Measurements from ENCODE around the gene SLC22A1. TPM values are rescaled to one million over a fixed set of nuclear protein-coding genes. Genes with fewer than 3 reads are reported as not detected.

SLC22A1 gene
- total RNA-seq, 1 experiment from 2014 or later = not detected

- Histone ChIP-seq H3K27me3 (replicated peaks) (no peaks in the 10 kb centered on the region), H3K36me3 (no peaks in the 10 kb centered on the region), H3K4me3 (no peak overlapping the region), H3K27ac (no peak overlapping the region), H3K9me3 (replicated peaks) (no peaks in the 10 kb centered on the region), H3K4me1 (replicated peaks) (no peaks in the 10 kb centered on the region)
- no peak for DNase-seq (ENCODE audit: low read depth in 1 of 2, low spot score in 2 of 2)
These were observed 51.1 kb downstream of the SLC22A1 start for GRCh38 chr6:160172704-160173103.

GRCh38 chr6:160173806-160174527 is 52.4 kb downstream of the SLC22A1 start:
- H3K4me1 ChIP-seq (replicated peaks) = no peaks in the 10 kb centered on the region
- H3K36me3 ChIP-seq = no peaks in the 10 kb centered on the region
- H3K27me3 ChIP-seq (replicated peaks) = no peaks in the 10 kb centered on the region
- no peak overlapping the region for H3K4me3 ChIP-seq
- DNase-seq (ENCODE audit: low read depth in 1 of 2, low spot score in 2 of 2) = no peak
- H3K27ac ChIP-seq = no peak overlapping the region
- H3K9me3 ChIP-seq (replicated peaks) = no peaks in the 10 kb centered on the region

DNA sequence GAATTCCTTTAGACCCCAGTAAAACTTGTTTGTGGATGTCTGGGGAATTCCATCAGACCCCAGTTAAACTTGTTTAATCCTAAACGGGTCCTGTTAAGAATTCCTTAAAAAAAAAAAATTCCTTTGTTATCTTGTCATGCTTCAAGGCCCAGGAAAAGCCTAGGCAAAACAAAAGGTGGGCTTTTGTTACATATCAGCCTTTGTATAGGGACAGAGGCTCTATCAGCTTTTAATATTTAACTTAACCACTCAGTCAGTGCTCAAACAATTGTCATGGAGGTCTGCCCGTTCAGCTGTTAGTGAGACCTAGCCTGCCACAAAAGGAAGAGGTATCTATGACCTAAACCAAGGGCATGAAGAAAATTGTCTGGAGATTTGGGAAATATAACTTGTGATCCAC is 53.1 kb downstream of the SLC22A1 start:
- no peaks in the 10 kb centered on the region for H3K9me3 ChIP-seq (replicated peaks)

DNA sequence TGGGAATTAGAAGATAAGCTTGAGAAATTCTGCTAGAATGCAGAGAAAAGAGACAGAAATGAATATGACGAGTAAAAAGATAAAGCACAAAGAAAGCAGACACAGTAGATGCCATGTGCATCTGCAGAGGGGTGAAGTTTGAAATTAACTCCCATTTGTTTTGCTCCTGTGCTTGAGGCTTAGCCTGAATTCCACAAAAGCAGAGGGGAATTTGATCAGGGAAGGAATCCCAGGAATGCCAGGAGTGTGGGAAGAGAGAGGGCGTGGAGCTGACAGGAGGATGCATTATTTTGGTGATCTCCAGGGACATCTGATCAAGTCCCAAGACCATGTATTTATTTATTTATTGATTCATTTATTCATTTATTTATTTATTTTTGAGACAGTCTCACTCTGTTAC is 55.6 kb downstream of the SLC22A1 start:
- no peaks in the 10 kb centered on the region for H3K9me3 ChIP-seq (replicated peaks)
- no peaks in the 10 kb centered on the region for H3K27me3 ChIP-seq (replicated peaks)
- DNase-seq (ENCODE audit: low read depth in 1 of 2, low spot score in 2 of 2) = no peak
- no peaks in the 10 kb centered on the region for H3K4me1 ChIP-seq (replicated peaks)
- no peak overlapping the region for H3K4me3 ChIP-seq
- no peak overlapping the region for H3K27ac ChIP-seq
- no peaks in the 10 kb centered on the region for H3K36me3 ChIP-seq

More for the DNA sequence above, 53.1 kb downstream of the SLC22A1 start:
- no peaks in the 10 kb centered on the region for H3K36me3 ChIP-seq
- H3K4me3 ChIP-seq = no peak overlapping the region
- no peak overlapping the region for H3K27ac ChIP-seq
- no peaks in the 10 kb centered on the region for H3K27me3 ChIP-seq (replicated peaks)
- no peaks in the 10 kb centered on the region for H3K4me1 ChIP-seq (replicated peaks)
- DNase-seq (ENCODE audit: low read depth in 1 of 2, low spot score in 2 of 2) = no peak

GRCh38 chr6:160178271-160178670 is 56.7 kb downstream of the SLC22A1 start:
- H3K27me3 ChIP-seq (replicated peaks) = no peaks in the 10 kb centered on the region
- H3K27ac ChIP-seq = no peak overlapping the region
- no peak for DNase-seq (ENCODE audit: low read depth in 1 of 2, low spot score in 2 of 2)
- H3K36me3 ChIP-seq = no peaks in the 10 kb centered on the region
- H3K4me1 ChIP-seq (replicated peaks) = no peaks in the 10 kb centered on the region
- no peak overlapping the region for H3K4me3 ChIP-seq
- no peaks in the 10 kb centered on the region for H3K9me3 ChIP-seq (replicated peaks)

DNA sequence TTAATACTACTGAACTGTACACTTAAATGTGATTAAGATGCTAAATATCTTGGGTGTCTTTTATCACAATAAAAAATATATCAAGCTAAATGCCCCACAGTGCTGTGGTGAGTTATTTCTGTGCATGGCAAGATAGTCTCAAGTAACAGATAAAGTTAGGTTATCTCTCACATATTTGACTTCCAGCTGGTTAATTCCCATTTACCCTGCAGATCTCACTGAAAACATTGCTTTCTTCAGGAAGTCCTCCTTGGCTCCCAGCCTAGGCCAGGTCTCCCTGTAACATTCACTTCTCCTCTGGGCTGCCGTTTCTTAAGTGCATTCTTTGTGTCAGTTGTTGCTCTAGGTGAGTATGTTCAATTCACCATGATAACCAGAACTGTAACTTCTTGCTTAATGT is 59.1 kb downstream of the SLC22A1 start:
- no peak overlapping the region for H3K27ac ChIP-seq
- no peaks in the 10 kb centered on the region for H3K36me3 ChIP-seq
- H3K4me1 ChIP-seq (replicated peaks) = no peaks in the 10 kb centered on the region
- no peaks in the 10 kb centered on the region for H3K9me3 ChIP-seq (replicated peaks)
- no peaks in the 10 kb centered on the region for H3K27me3 ChIP-seq (replicated peaks)
- no peak overlapping the region for H3K4me3 ChIP-seq
- no peak for DNase-seq (ENCODE audit: low read depth in 1 of 2, low spot score in 2 of 2)

DNA sequence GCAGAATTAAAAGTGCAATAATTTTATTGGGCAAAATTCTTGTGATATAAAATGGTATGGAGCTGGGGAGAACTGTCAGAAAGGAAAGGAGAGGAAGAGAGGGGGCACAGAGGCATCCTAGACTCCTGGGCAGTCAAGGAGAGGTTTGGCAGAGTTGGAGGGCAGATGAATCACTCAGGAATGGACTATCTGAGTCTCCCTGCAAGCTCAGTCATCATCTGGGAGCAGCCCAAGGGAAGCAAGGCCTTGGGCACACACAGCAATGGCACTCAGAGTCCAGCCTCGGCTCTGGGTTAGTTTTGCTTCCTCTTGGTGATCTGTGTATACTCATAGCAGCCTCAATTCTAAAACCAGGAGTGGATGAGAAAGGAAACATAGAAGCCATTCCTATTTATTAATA is 67.2 kb downstream of the SLC22A1 start:
- Histone ChIP-seq H3K36me3 (no peaks in the 10 kb centered on the region), H3K27me3 (replicated peaks) (no peaks in the 10 kb centered on the region), H3K4me3 (no peak overlapping the region), H3K27ac (no peak overlapping the region), H3K9me3 (replicated peaks) (no peaks in the 10 kb centered on the region; the same call in 1 of the 2 replicates), H3K4me1 (replicated peaks) (no peaks in the 10 kb centered on the region)
- no peak for DNase-seq (ENCODE audit: low read depth in 1 of 2, low spot score in 2 of 2)

DNA sequence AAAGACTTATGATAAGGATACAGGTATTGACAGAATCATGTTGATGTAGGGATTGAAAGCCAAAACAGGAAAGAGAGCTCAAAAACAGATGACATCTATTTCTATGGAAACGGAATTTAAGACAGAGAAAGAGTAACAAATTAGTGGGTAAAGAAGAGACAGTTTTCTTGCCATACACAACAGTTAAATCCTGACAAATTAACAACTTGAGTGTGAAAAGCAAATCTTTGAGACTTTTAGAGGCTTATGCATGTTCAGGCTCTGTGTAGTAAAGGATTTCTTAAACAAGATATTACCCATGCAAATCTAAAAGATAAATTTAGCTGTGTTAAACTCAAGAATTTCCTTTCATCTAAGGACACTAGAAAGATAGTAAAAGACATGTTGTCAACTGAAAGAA is 68.5 kb downstream of the SLC22A1 start:
- Histone ChIP-seq H3K36me3 (no peaks in the 10 kb centered on the region), H3K4me3 (no peak overlapping the region), H3K4me1 (replicated peaks) (no peaks in the 10 kb centered on the region), H3K27ac (no peak overlapping the region), H3K27me3 (replicated peaks) (no peaks in the 10 kb centered on the region), H3K9me3 (replicated peaks) (peaks cover 3% of the 10 kb centered on the region; the same call in 1 of the 2 replicates)
- no peak for DNase-seq (ENCODE audit: low read depth in 1 of 2, low spot score in 2 of 2)

DNA sequence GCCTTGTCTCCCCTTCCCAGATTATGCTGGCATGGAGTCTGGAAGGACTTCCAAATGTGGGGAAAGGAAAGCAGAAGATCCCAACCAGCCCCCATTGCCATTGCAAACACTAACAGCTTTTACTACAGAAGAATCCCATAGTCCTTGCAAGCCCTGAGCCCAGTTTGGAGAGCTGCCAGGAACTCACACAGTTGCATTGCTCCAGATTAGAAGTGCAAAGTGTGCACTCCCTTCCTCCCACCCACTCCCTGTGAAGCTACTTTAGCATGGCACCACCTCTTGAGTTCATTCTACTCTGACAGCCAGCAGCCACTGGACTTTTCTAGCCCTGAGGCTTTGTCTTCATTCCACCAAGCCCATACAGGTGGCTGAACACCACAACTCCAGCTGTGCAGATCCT is 69.4 kb downstream of the SLC22A1 start:
- H3K4me3 ChIP-seq = no peak overlapping the region
- no peaks in the 10 kb centered on the region for H3K4me1 ChIP-seq (replicated peaks)
- peaks cover 3% of the 10 kb centered on the region; the same call in 1 of the 2 replicates for H3K9me3 ChIP-seq (replicated peaks)
- no peaks in the 10 kb centered on the region for H3K27me3 ChIP-seq (replicated peaks)
- H3K27ac ChIP-seq = no peak overlapping the region
- DNase-seq (ENCODE audit: low read depth in 1 of 2, low spot score in 2 of 2) = no peak
- no peaks in the 10 kb centered on the region for H3K36me3 ChIP-seq

DNA sequence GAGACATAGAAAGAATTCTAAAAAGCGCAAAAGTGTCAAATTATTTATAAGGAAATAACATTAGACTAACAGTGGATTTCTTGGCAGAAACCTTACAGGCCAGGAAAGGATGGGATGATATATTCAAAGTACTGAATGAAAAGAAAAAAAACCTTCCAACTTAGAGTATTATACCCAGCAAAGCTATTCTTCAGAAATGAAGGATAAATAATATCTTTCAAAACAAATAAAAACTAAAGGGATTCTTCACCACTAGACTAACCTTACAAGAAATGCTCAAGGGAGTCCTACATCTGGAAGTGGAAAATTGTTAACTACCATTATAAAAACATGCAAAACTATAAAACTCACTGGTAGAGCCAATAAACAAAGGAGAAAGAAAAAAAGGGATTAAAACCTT is 71.2 kb downstream of the SLC22A1 start:
- Histone ChIP-seq H3K4me3 (no peak overlapping the region), H3K4me1 (replicated peaks) (no peaks in the 10 kb centered on the region), H3K36me3 (no peaks in the 10 kb centered on the region), H3K27ac (no peak overlapping the region), H3K27me3 (replicated peaks) (no peaks in the 10 kb centered on the region), H3K9me3 (replicated peaks) (peaks cover 3% of the 10 kb centered on the region; the same call in 1 of the 2 replicates)
- no peak for DNase-seq (ENCODE audit: low read depth in 1 of 2, low spot score in 2 of 2)

DNA sequence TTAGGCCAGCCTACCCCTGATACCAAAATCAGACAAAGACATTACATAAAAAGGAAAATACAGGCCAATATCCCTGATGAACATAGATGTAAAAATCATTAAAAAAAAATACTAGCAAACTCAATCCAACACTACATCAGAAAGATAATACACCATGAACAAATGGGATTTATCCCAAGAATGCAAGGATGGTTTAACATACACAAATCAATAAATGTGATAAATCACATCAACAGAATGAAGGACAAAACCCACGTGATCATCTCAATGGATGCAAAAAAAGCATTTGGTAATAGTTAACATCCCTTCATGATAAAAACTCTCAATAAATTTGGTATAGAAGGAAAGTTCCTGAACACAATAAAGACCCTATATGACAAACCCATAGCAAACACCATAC is 73.2 kb downstream of the SLC22A1 start:
- H3K9me3 ChIP-seq (replicated peaks) = peaks cover 3% of the 10 kb centered on the region; the same call in 1 of the 2 replicates
- H3K36me3 ChIP-seq = no peaks in the 10 kb centered on the region
- no peak overlapping the region for H3K4me3 ChIP-seq
- no peak overlapping the region for H3K27ac ChIP-seq
- H3K27me3 ChIP-seq (replicated peaks) = no peaks in the 10 kb centered on the region
- DNase-seq (ENCODE audit: low read depth in 1 of 2, low spot score in 2 of 2) = no peak
- H3K4me1 ChIP-seq (replicated peaks) = no peaks in the 10 kb centered on the region

GRCh38 chr6:160197662-160198061 is 76.0 kb downstream of the SLC22A1 start:
- no peaks in the 10 kb centered on the region for H3K4me1 ChIP-seq (replicated peaks)
- H3K27ac ChIP-seq = no peak overlapping the region
- no peak overlapping the region for H3K4me3 ChIP-seq
- no peak for DNase-seq (ENCODE audit: low read depth in 1 of 2, low spot score in 2 of 2)
- H3K36me3 ChIP-seq = no peaks in the 10 kb centered on the region
- H3K27me3 ChIP-seq (replicated peaks) = no peaks in the 10 kb centered on the region
- H3K9me3 ChIP-seq (replicated peaks) = peaks cover 3% of the 10 kb centered on the region; the same call in 1 of the 2 replicates

GRCh38 chr6:160198606-160199211 is 77.1 kb downstream of the SLC22A1 start:
- Histone ChIP-seq H3K4me1 (replicated peaks) (no peaks in the 10 kb centered on the region), H3K36me3 (no peaks in the 10 kb centered on the region), H3K27me3 (replicated peaks) (no peaks in the 10 kb centered on the region), H3K9me3 (replicated peaks) (peaks cover 3% of the 10 kb centered on the region; the same call in 1 of the 2 replicates), H3K27ac (no peak overlapping the region), H3K4me3 (no peak overlapping the region)
- no peak for DNase-seq (ENCODE audit: low read depth in 1 of 2, low spot score in 2 of 2)

DNA sequence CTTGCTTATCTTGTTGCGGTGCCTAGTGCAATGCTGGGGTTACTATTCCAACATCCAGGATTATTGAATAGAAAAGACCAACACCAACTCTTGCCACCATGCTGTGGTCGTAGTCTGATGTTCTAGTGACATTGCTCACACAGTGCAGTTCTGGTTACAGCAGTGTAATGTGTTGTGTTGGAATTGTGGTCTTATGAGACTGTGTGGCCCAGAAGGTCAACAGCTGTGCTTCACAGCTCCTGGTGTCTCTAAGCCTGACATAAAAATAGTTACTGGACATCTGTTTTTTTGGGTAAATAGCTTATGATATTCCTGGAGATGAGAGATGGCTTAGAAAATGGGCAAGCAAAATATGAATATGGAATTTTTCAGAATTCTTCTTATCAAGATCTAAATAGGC is 79.4 kb downstream of the SLC22A1 start:
- no peaks in the 10 kb centered on the region for H3K4me1 ChIP-seq (replicated peaks)
- DNase-seq (ENCODE audit: low read depth in 1 of 2, low spot score in 2 of 2) = no peak
- no peaks in the 10 kb centered on the region for H3K36me3 ChIP-seq
- H3K9me3 ChIP-seq (replicated peaks) = no peaks in the 10 kb centered on the region; the same call in 1 of the 2 replicates
- no peaks in the 10 kb centered on the region for H3K27me3 ChIP-seq (replicated peaks)
- no peak overlapping the region for H3K27ac ChIP-seq
- H3K4me3 ChIP-seq = no peak overlapping the region

All from SJSA1 (cell line).